Aorta (tissue), 5 donors: Measurements from ENCODE around the gene C11orf16. TPM values are rescaled to one million over a fixed set of nuclear protein-coding genes. Genes with fewer than 3 reads are reported as not detected.
A peak's percentile ranks its signal among the peaks of the same experiment; 100 is the strongest.
"Not testable (repeated sequence)": the region's sequence is repeated elsewhere in the genome, so short reads cannot be mapped to it uniquely, and the experiment has no call there.

Experiments used
- ATAC-seq: fragments of 200-7000 bp; cut with Tn5 transposase; one replicate; pipeline ENCODE4 v1.9.1; 2022; ENCODE audit warnings: moderate library complexity; ENCODE audit not compliant: low FRiP score
- DNase-seq, 2 donors: peaks; one replicate each; pipeline ENCODE4 v3.0.0-alpha.2; 2020
- H3K27ac ChIP-seq, 2 donors: one replicate each; pipeline ENCODE4 v1.5.1; 2013; ENCODE audit warnings: low read length in 2 of 2, mild to moderate bottlenecking in 2 of 2, moderate library complexity in 2 of 2, control low read depth in 1 of 2, inconsistent platforms in 1 of 2, low read depth in 1 of 2
- H3K27me3 ChIP-seq, 2 donors: one replicate each; pipeline ENCODE4 v1.6.1; 2013; ENCODE audit warnings: control low read depth in 1 of 2, low read length in 1 of 2, mild to moderate bottlenecking in 1 of 2, moderate library complexity in 1 of 2; ENCODE audit not compliant: insufficient read depth in 2 of 2, control insufficient read depth in 1 of 2
- H3K36me3 ChIP-seq, 2 donors: one replicate each; pipeline ENCODE4 v1.6.1; 2013; ENCODE audit warnings: control low read depth in 1 of 2, low read length in 1 of 2, mild to moderate bottlenecking in 1 of 2; ENCODE audit not compliant: insufficient read depth in 2 of 2, control insufficient read depth in 1 of 2
- H3K4me1 ChIP-seq, 2 donors: one replicate each; pipeline ENCODE4 v1.6.1; 2013; ENCODE audit warnings: low read length in 2 of 2, control low read depth in 1 of 2, mild to moderate bottlenecking in 1 of 2, moderate library complexity in 1 of 2; ENCODE audit not compliant: insufficient read depth in 2 of 2, control insufficient read depth in 1 of 2
- H3K4me3 ChIP-seq, 2 donors: one replicate each; pipeline ENCODE4 v1.5.1; 2013; ENCODE audit warnings: low read length in 2 of 2, control low read depth in 1 of 2, mild to moderate bottlenecking in 1 of 2
- H3K9me3 ChIP-seq: one replicate; pipeline ENCODE4 v1.6.1; 2013; ENCODE audit warnings: mild to moderate bottlenecking, low read length; ENCODE audit not compliant: control insufficient read depth
- WGBS, 2 donors: extraction: QIAGEN DNeasy Blood & Tissue Kit; methylation state at CpG; one replicate each; pipeline ENCODE4 v1.1.7; 2013; 5-methylcytosine and 5-hydroxymethylcytosine counted together
- intact Hi-C, 2 donors: fragments of 100-400 bp; cut with DNase I; formaldehyde crosslinking; loops; one replicate each; pipeline versions ENCODE4 v1.14.2 to v1.15.0; 2022
- polyA plus RNA-seq, 2 donors: library from polyadenylated mRNA; stranded (reverse); fragments of 200-250 nt; gene quantifications; one replicate each; pipeline ENCODE4 v1.2.3, GENCODE V29; 2013
- total RNA-seq, 2 donors: library from RNA; stranded (reverse); fragmentation: NEBNext Ultra II Directional; extraction: Animal tissue kit (Norgen Biotek cat#: 25700); gene quantifications; one replicate each; pipeline ENCODE4 v1.2.1, GENCODE V29; 2021
- donor health status: healthy with polysubstance abuse.
- donor health status: Bipolar disorder and iron deficiency.
- donor health status: DM: no; HTN: no; CAD: no.
- donor health status: DM: no; HTN: no; CAD: no.
- donor health status: DM: yes; HTN: yes; CAD: no.

C11orf16 gene
- total and polyA plus RNA-seq, 4 donors = not detected

GRCh38 chr11:8891185-8891584 lies 41.6 kb downstream of the C11orf16 start:
- H3K4me1 ChIP-seq, H3K27me3 ChIP-seq, intact Hi-C loops, DNase-seq, H3K9me3 ChIP-seq, H3K36me3 ChIP-seq, H3K4me3 ChIP-seq, ATAC-seq, H3K27ac ChIP-seq: not testable (repeated sequence)
- WGBS, 2 donors = 93 to 94% methylated on average over 2 of the region's 2 CpGs

GRCh38 chr11:8886322-8886721 lies 46.4 kb downstream of the C11orf16 start:
- Histone ChIP-seq H3K36me3 (no peaks in the 10 kb centered on the region), H3K4me1 (no peaks in the 10 kb centered on the region), H3K27me3 (no peaks in the 10 kb centered on the region), H3K27ac (no peak overlapping the region), H3K4me3 (no peak overlapping the region), H3K9me3 (no peaks in the 10 kb centered on the region)
- ATAC-seq (no peak), DNase-seq (no peak)
- intact Hi-C loops = no loop called here
- WGBS, 2 donors = 71 to 77% methylated on average over 2 of the region's 2 CpGs

GRCh38 chr11:8881585-8881984 lies 51.2 kb downstream of the C11orf16 start:
- ATAC-seq, H3K4me1 ChIP-seq, intact Hi-C loops, H3K9me3 ChIP-seq, H3K27ac ChIP-seq, DNase-seq, H3K4me3 ChIP-seq, H3K27me3 ChIP-seq, H3K36me3 ChIP-seq: not testable (repeated sequence)
- WGBS, 2 donors = 85 to 87% methylated on average over 7 of the region's 7 CpGs

- H3K36me3 ChIP-seq = no peaks in the 10 kb centered on the region
- ATAC-seq (no peak), DNase-seq (no peak)
- intact Hi-C loops = no loop called here
- H3K27ac ChIP-seq = no peak overlapping the region
- H3K27me3 ChIP-seq = no peaks in the 10 kb centered on the region
- no peak overlapping the region for H3K4me3 ChIP-seq
- no peaks in the 10 kb centered on the region for H3K9me3 ChIP-seq
- H3K4me1 ChIP-seq = no peaks in the 10 kb centered on the region
- WGBS, 2 donors = 73 to 76% methylated on average over 2 of the region's 2 CpGs
These were observed 54.0 kb downstream of the C11orf16 start for GRCh38 chr11:8878771-8879170.

GRCh38 chr11:8873741-8874405 lies 58.9 kb downstream of the C11orf16 start:
- Histone ChIP-seq H3K27me3 (no peaks in the 10 kb centered on the region), H3K4me3 (no peak overlapping the region), H3K4me1 (no peaks in the 10 kb centered on the region), H3K27ac (no peak overlapping the region), H3K36me3 (no peaks in the 10 kb centered on the region), H3K9me3 (no peaks in the 10 kb centered on the region)
- DNase-seq (no peak), ATAC-seq (no peak)
- 84 to 85% methylated on average over 6 of the region's 6 CpGs for WGBS, 2 donors
- intact Hi-C loops = no loop called here

GRCh38 chr11:8871962-8872361 lies 60.8 kb downstream of the C11orf16 start:
- H3K27ac ChIP-seq = no peak overlapping the region
- ATAC-seq = no peak
- DNase-seq = no peak
- no peaks in the 10 kb centered on the region for H3K4me1 ChIP-seq
- H3K36me3 ChIP-seq = no peaks in the 10 kb centered on the region
- WGBS, 2 donors = 80 to 83% methylated on average over 6 of the region's 6 CpGs
- H3K4me3 ChIP-seq = no peak overlapping the region
- H3K27me3 ChIP-seq = no peaks in the 10 kb centered on the region
- H3K9me3 ChIP-seq = no peaks in the 10 kb centered on the region
- intact Hi-C loops = no loop called here

DNA sequence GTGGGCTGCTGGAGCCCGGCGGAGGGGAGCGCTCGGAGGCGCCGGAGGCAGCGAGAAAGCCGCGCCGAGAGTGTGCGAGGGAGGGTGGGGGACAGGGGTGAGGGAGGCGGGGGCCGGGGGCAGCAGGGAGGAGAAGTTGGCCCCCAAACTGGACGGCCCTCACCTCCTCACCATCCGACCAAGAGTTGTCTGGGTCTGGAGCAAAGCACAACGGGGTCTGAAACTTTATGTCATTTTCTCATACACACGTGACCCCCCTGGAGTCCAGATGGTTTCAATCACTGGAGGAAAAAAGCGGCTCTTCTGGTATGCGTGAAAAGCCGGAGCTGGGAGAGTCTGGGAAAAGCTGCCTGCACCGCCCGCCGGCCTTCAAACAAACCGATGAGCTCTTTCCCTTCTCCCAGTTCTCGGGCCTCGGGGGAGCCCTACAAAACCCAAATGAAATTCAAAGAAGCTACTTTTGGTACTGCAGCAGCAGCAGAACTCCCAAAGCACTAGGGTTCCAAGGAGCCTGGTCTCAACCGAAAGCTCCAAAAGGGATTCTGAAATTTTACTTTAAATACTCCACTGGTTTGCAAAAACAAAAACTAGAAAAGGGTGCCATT lies 61.5 kb downstream of the C11orf16 start:
- peak; percentile 82 for ATAC-seq
- H3K9me3 ChIP-seq = no peaks in the 10 kb centered on the region
- no peaks in the 10 kb centered on the region for H3K27me3 ChIP-seq
- intact Hi-C loops = no loop called here
- WGBS, 2 donors = 0 to 1% methylated on average over 22 to 27 of the region's 27 CpGs
- H3K4me1 ChIP-seq = no peaks in the 10 kb centered on the region
- no peaks in the 10 kb centered on the region for H3K36me3 ChIP-seq
- H3K27ac ChIP-seq = peak overlapping the region in 1 of 2 donors; percentile 63
- H3K4me3 ChIP-seq = peak overlapping the region; percentile 57 to 94
- peak in 1 of 2 donors; percentile 62 for DNase-seq

DNA sequence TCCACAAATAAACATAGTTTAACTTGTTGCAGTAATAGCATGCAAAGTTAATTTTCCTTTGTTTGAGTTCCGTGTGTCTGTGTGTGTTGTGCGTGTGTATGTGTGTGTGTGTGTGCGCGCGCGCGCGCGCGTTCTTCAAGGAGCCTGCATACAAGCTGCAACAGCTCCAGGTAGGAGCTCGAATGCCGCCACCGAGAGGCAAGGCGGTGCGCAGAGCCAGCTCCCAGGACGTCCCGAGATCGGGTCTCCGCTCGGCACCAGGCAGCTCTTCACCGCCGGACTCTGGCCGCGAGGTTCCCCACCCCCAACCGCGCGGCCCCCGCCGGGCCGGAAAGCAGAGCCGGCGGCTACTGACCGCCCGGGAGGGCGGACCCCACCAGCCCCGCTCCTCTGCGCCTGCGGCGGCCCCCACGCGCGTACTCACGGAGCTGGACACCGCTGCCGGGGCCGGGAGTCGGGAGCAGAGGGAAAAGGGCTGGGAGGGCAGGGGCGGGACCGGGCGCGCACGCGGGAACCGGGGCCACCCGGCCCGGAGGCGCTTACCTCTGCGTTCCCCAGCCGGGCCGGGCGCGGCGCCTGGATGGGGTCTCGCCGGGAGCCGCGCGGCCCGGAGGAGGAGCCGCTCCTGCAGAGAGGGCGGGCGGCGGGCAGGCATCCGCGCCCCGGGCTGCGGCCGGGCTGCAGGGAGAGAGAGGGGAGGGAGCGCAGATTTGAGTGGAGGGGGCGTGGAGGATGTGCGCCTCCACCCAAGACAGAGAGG lies 62.2 kb downstream of the C11orf16 start:
- DNase-seq = peak; percentile 62 to 79
- peak; percentile 83 for ATAC-seq
- Histone ChIP-seq H3K36me3 (no peaks in the 10 kb centered on the region), H3K27ac (no peak overlapping the region), H3K9me3 (no peaks in the 10 kb centered on the region), H3K4me1 (no peaks in the 10 kb centered on the region), H3K4me3 (peak overlapping the region; percentile 57 to 94), H3K27me3 (no peaks in the 10 kb centered on the region)
- WGBS, 2 donors = 0 to 1% methylated on average over 65 to 81 of the region's 81 CpGs
- intact Hi-C loops = no loop called here
